IMR-90 (cell line): ENCODE measurements around the gene DYSF. TPM values are rescaled to one million over a fixed set of nuclear protein-coding genes. Genes with fewer than 3 reads are reported as not detected.

Source experiments
- ATAC-seq: fragments of 200-7000 bp; cut with Tn5 transposase; 2 replicates; pipeline ENCODE4 v1.9.1; 2020; ENCODE audit warnings: low read depth, mild to moderate bottlenecking, moderate library complexity
- BruUV-seq: library from RNA; stranded (reverse); fragments of 400-500 nt; replicated peaks from 2 replicates; lab custom pipeline; 2021; lab: Mats Ljungman, UMichigan
- CTCF ChIA-PET: fragments of 300-600 bp; formaldehyde crosslinking; extraction: SDS; loops from one replicate; lab custom pipeline; 2021; ENCODE audit warnings: antibody characterized with exemption; lab: Yijun Ruan, JAX
- POLR2A ChIA-PET: fragments of 300-600 bp; sonication (Branson Sonifier 250); formaldehyde crosslinking; loops from one replicate; lab custom pipeline; 2022; ENCODE audit warnings: antibody characterized with exemption; ENCODE audit not compliant: unreplicated experiment; lab: Charles Lee
- DNase-seq: peaks from one replicate; pipeline ENCODE4 v3.0.0; 2013
- H2AFZ ChIP-seq: replicated peaks from 2 replicates; pipeline ENCODE3; 2013; ENCODE audit warnings: low read length, mild to moderate bottlenecking; ENCODE audit not compliant: poor library complexity
- H2AK5ac ChIP-seq: 2 replicates; pipeline ENCODE4 v1.6.1; 2013; ENCODE audit warnings: low read depth, low read length, inconsistent platforms
- H2AK9ac ChIP-seq: replicated peaks from 2 replicates; pipeline ENCODE3; 2013; ENCODE audit warnings: mild to moderate bottlenecking, low read depth, low read length, moderate library complexity; ENCODE audit not compliant: poor library complexity
- H2BK120ac ChIP-seq: 2 replicates; pipeline ENCODE4 v1.6.1; 2013; ENCODE audit warnings: low read depth, low read length, inconsistent platforms
- H2BK15ac ChIP-seq: 3 replicates; pipeline ENCODE4 v1.6.1; 2013; ENCODE audit warnings: low read depth, low read length, inconsistent platforms
- H2BK20ac ChIP-seq: 2 replicates; pipeline ENCODE4 v1.6.1; 2013; ENCODE audit warnings: low read depth, mild to moderate bottlenecking, inconsistent platforms, low read length, moderate library complexity
- H2BK5ac ChIP-seq: 2 replicates; pipeline ENCODE4 v1.6.1; 2013; ENCODE audit warnings: mild to moderate bottlenecking, low read depth, low read length, inconsistent platforms; ENCODE audit not compliant: poor library complexity, severe bottlenecking
- H3K14ac ChIP-seq: replicated peaks from 2 replicates; pipeline ENCODE4 v1.6.1; 2013; ENCODE audit warnings: low read depth, low read length, inconsistent platforms
- H3K18ac ChIP-seq: 2 replicates; pipeline ENCODE4 v1.6.1; 2013; ENCODE audit warnings: low read depth, low read length, control low read depth
- H3K23ac ChIP-seq: 2 replicates; pipeline ENCODE4 v1.6.1; 2013; ENCODE audit warnings: low read depth, low read length, inconsistent platforms
- H3K27ac ChIP-seq: 2 replicates; pipeline ENCODE4 v1.5.1; 2013; ENCODE audit warnings: mild to moderate bottlenecking, control low read depth, low read length; ENCODE audit not compliant: insufficient read depth
- H3K27me3 ChIP-seq: 2 replicates; pipeline ENCODE4 v1.6.1; 2013; ENCODE audit warnings: low read length; ENCODE audit not compliant: control insufficient read depth, insufficient read depth
- H3K36me3 ChIP-seq: 2 replicates; pipeline ENCODE4 v1.6.1; 2013; ENCODE audit warnings: low read length, mixed read lengths; ENCODE audit not compliant: control insufficient read depth, insufficient read depth
- H3K4ac ChIP-seq: 2 replicates; pipeline ENCODE4 v1.6.1; 2013; ENCODE audit warnings: low read depth, low read length, inconsistent platforms
- H3K4me1 ChIP-seq: 2 replicates; pipeline ENCODE4 v1.6.1; 2013; ENCODE audit warnings: low read length, mixed read lengths; ENCODE audit not compliant: control insufficient read depth, insufficient read depth
- H3K4me2 ChIP-seq: 2 replicates; pipeline ENCODE4 v1.6.1; 2013; ENCODE audit warnings: low read depth, mild to moderate bottlenecking, control low read depth, low read length, moderate library complexity
- H3K4me3 ChIP-seq: 2 replicates; pipeline ENCODE4 v1.5.1; 2013; ENCODE audit warnings: low read depth, mild to moderate bottlenecking, control low read depth, low read length, moderate library complexity; ENCODE audit not compliant: insufficient read depth
- H3K56ac ChIP-seq: 2 replicates; pipeline ENCODE4 v1.6.1; 2013; ENCODE audit warnings: low read length, inconsistent platforms; ENCODE audit not compliant: insufficient read depth; ENCODE audit errors: extremely low read depth
- H3K79me1 ChIP-seq, 2 experiments: 2 replicates each; pipeline ENCODE4 v1.6.1; 2013; ENCODE audit warnings: low read length in 2 of 2, inconsistent platforms in 1 of 2, low read depth in 1 of 2
- H3K9ac ChIP-seq: 2 replicates; pipeline ENCODE4 v1.6.1; 2013; ENCODE audit warnings: low read depth, low read length, control low read depth
- H3K9me1 ChIP-seq: 2 replicates; pipeline ENCODE4 v1.6.1; 2013; ENCODE audit warnings: low read length, inconsistent platforms; ENCODE audit not compliant: insufficient read depth
- H3K9me3 ChIP-seq: 2 replicates; pipeline ENCODE4 v1.6.1; 2013; ENCODE audit warnings: low read length; ENCODE audit not compliant: control insufficient read depth, insufficient read depth
- H4K20me1 ChIP-seq: 2 replicates; pipeline ENCODE4 v1.6.1; 2013; ENCODE audit warnings: low read length, inconsistent platforms; ENCODE audit not compliant: insufficient read depth
- H4K5ac ChIP-seq: 2 replicates; pipeline ENCODE4 v1.6.1; 2013; ENCODE audit warnings: mild to moderate bottlenecking, low read depth, low read length, control low read depth
- H4K8ac ChIP-seq, 2 experiments: 2 replicates each; pipeline ENCODE4 v1.6.1; 2013; ENCODE audit warnings: low read depth in 2 of 2, low read length in 2 of 2, control low read depth in 1 of 2, inconsistent platforms in 1 of 2
- H4K91ac ChIP-seq: 2 replicates; pipeline ENCODE4 v1.6.1; 2013; ENCODE audit warnings: low read depth, low read length, inconsistent platforms; ENCODE audit not compliant: insufficient read depth
- BHLHE40 ChIP-seq: fragments of 150-350 bp; IDR thresholded peaks from 2 replicates; pipeline ENCODE4 v1.6.1; 2016; ENCODE audit warnings: mild to moderate bottlenecking, low read depth, low read length
- CEBPB ChIP-seq: IDR thresholded peaks from 2 replicates; pipeline ENCODE4 v1.6.1; 2012; ENCODE audit warnings: low read depth, low read length, improper control_type of control experiment
- CHD1 ChIP-seq: IDR thresholded peaks from 2 replicates; pipeline ENCODE4 v1.6.1; 2012; ENCODE audit warnings: low read depth, low read length, improper control_type of control experiment
- FOS ChIP-seq: fragments of 150-350 bp; IDR thresholded peaks from 2 replicates; pipeline ENCODE4 v1.6.1; 2016; ENCODE audit warnings: low read depth, low read length
- MAFK ChIP-seq: IDR thresholded peaks from 2 replicates; pipeline ENCODE4 v1.6.1; 2012; ENCODE audit warnings: low read depth, low read length, improper control_type of control experiment
- MAZ ChIP-seq: IDR thresholded peaks from 2 replicates; pipeline ENCODE4 v1.6.1; 2012; ENCODE audit warnings: low read depth, mild to moderate bottlenecking, low read length, improper control_type of control experiment, moderate library complexity, borderline replicate concordance
- MXI1 ChIP-seq: IDR thresholded peaks from 2 replicates; pipeline ENCODE4 v1.6.1; 2012; ENCODE audit warnings: low read depth, mild to moderate bottlenecking, low read length, moderate library complexity, borderline replicate concordance
- NFE2L2 ChIP-seq: fragments of 150-350 bp; IDR thresholded peaks from 2 replicates; pipeline ENCODE4 v1.6.1; 2016; ENCODE audit warnings: low read depth, mild to moderate bottlenecking, low read length
- POLR2A ChIP-seq: IDR thresholded peaks from 2 replicates; pipeline ENCODE4 v1.6.1; 2012; ENCODE audit warnings: mild to moderate bottlenecking, low read depth, low read length
- RAD21 ChIP-seq: IDR thresholded peaks from 2 replicates; pipeline ENCODE4 v1.6.1; 2012; ENCODE audit warnings: low read length, improper control_type of control experiment
- RCOR1 ChIP-seq: IDR thresholded peaks from 2 replicates; pipeline ENCODE4 v1.6.1; 2012; ENCODE audit warnings: mild to moderate bottlenecking, low read length, improper control_type of control experiment; ENCODE audit not compliant: insufficient replicate concordance
- RFX5 ChIP-seq: IDR thresholded peaks from 2 replicates; pipeline ENCODE4 v1.8.0; 2012; ENCODE audit warnings: low read depth, mild to moderate bottlenecking, low read length, moderate library complexity
- SMC3 ChIP-seq: fragments of 150-350 bp; IDR thresholded peaks from 2 replicates; pipeline ENCODE4 v1.6.1; 2016; ENCODE audit warnings: low read depth, mild to moderate bottlenecking, antibody characterized with exemption, low read length, moderate library complexity
- WGBS, 2 experiments: methylation state at CpG; one replicate each; pipeline versions ENCODE4 v1.1.5 to v1.1.7; 2013; ENCODE audit warnings: missing lambda C conversion rate in 2 of 2; ENCODE audit not compliant: insufficient read length in 1 of 2; ENCODE audit errors: extremely low coverage in 2 of 2; 5-methylcytosine and 5-hydroxymethylcytosine counted together
- dilution Hi-C: fragments of 300-500 bp; cut with HindIII; formaldehyde crosslinking; loops from one replicate; pipeline ENCODE4 v1.14.3; 2018; ENCODE audit warnings: low sequenced_read_pairs; ENCODE audit not compliant: unreplicated experiment
- in situ Hi-C: fragments of 300-500 bp; cut with MboI; formaldehyde crosslinking; loops from 3 replicates; pipeline ENCODE4 v1.14.3; 2019; ENCODE audit warnings: low sequenced_read_pairs, inconsistent platforms, mixed read lengths
- intact Hi-C: fragments of 100-400 bp; cut with micrococcal nuclease; formaldehyde crosslinking; loops from 2 replicates; pipeline ENCODE4 v1.10.0; 2022
- polyA plus RNA-seq, 3 experiments: library from polyadenylated mRNA; depleted of rRNA; stranded (reverse); fragments of >200 nt; gene quantifications; 2 replicates each; pipeline ENCODE4 v1.2.3, GENCODE V29; 2012; ENCODE audit warnings: low replicate concordance in 1 of 3
- total RNA-seq: library from RNA; depleted of rRNA; stranded (reverse); fragments of >200 nt; gene quantifications from 2 replicates; pipeline ENCODE4 v1.2.3, GENCODE V29; 2012
- TF ChIP-seq, protein P1 (sequence below): fragments of 150-350 bp; IDR thresholded peaks from 2 replicates; pipeline ENCODE4 v1.6.1; 2017; ENCODE audit warnings: mild to moderate bottlenecking, antibody characterized with exemption, low read length, low read depth
- TF ChIP-seq, protein P2 (sequence below): conservative IDR thresholded peaks from 2 replicates; pipeline ENCODE4 v1.5.1; 2012; ENCODE audit warnings: mild to moderate bottlenecking, low read depth, low read length, improper control_type of control experiment
- TF ChIP-seq, protein P3 (sequence below): fragments of 150-350 bp; IDR thresholded peaks from 2 replicates; pipeline ENCODE4 v1.6.1; 2016; ENCODE audit warnings: low read depth, mild to moderate bottlenecking, low read length, moderate library complexity, borderline replicate concordance

Gene DYSF
- total and polyA plus RNA-seq, 2 of the 4 experiments (the other 2 are of a cell fraction): 0.09 to 0.18 TPM

DNA sequence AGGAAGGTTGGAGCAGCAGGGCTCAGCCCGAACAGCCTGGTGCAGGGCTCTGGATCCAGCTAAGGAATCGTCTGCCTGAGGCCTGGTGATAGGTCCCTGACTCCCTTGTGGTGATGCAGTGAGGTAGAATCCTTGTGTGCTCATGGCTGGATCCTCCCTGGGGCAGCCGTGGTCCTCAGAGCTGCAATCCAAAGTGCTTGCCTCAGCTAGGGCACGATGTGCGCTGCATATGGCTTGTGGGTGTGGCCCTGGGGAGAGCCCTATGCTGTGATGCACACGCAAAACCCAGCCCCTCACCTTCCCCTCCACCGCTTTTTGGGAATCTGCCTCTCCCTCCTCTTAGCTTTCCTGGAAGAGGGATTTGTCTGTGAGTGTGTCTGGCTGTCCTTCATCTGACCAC is 142.2 kb downstream of the DYSF start:
- in situ Hi-C loops (no loop called here), dilution Hi-C loops (no loop called here), intact Hi-C loops (no loop called here)
- no peak overlapping the region for H3K14ac ChIP-seq
- H2AK5ac ChIP-seq: no peak overlapping the region
- H2BK20ac ChIP-seq: no peak overlapping the region
- WGBS, 2 experiments: no CpG with 5 or more reads among the region's 7 CpGs
- H3K9me3 ChIP-seq: no peaks in the 10 kb centered on the region
- no peak for TF ChIP-seq RFX5
- TF ChIP-seq SMC3: no peak
- no peak for TF ChIP-seq BHLHE40
- TF ChIP-seq CEBPB: no peak
- TF ChIP-seq, protein P1, sequence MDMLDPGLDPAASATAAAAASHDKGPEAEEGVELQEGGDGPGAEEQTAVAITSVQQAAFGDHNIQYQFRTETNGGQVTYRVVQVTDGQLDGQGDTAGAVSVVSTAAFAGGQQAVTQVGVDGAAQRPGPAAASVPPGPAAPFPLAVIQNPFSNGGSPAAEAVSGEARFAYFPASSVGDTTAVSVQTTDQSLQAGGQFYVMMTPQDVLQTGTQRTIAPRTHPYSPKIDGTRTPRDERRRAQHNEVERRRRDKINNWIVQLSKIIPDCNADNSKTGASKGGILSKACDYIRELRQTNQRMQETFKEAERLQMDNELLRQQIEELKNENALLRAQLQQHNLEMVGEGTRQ: no peak
- TF ChIP-seq, protein P2, sequence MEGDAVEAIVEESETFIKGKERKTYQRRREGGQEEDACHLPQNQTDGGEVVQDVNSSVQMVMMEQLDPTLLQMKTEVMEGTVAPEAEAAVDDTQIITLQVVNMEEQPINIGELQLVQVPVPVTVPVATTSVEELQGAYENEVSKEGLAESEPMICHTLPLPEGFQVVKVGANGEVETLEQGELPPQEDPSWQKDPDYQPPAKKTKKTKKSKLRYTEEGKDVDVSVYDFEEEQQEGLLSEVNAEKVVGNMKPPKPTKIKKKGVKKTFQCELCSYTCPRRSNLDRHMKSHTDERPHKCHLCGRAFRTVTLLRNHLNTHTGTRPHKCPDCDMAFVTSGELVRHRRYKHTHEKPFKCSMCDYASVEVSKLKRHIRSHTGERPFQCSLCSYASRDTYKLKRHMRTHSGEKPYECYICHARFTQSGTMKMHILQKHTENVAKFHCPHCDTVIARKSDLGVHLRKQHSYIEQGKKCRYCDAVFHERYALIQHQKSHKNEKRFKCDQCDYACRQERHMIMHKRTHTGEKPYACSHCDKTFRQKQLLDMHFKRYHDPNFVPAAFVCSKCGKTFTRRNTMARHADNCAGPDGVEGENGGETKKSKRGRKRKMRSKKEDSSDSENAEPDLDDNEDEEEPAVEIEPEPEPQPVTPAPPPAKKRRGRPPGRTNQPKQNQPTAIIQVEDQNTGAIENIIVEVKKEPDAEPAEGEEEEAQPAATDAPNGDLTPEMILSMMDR: no peak
- TF ChIP-seq MXI1: no peak
- TF ChIP-seq CHD1: no peak
- no peak for TF ChIP-seq RAD21
- TF ChIP-seq, protein P3, sequence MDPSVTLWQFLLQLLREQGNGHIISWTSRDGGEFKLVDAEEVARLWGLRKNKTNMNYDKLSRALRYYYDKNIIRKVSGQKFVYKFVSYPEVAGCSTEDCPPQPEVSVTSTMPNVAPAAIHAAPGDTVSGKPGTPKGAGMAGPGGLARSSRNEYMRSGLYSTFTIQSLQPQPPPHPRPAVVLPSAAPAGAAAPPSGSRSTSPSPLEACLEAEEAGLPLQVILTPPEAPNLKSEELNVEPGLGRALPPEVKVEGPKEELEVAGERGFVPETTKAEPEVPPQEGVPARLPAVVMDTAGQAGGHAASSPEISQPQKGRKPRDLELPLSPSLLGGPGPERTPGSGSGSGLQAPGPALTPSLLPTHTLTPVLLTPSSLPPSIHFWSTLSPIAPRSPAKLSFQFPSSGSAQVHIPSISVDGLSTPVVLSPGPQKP: no peak
- TF ChIP-seq MAFK: no peak
- no peak for TF ChIP-seq FOS
- TF ChIP-seq NFE2L2: no peak
- no peak for TF ChIP-seq MAZ
- no peak for TF ChIP-seq POLR2A
- TF ChIP-seq RCOR1: no peak
- no peak overlapping the region for H3K27ac ChIP-seq
- no peak overlapping the region for H3K18ac ChIP-seq
- no peak for ATAC-seq
- H3K4me1 ChIP-seq: no peaks in the 10 kb centered on the region
- H3K4me3 ChIP-seq: no peak overlapping the region
- no peak overlapping the region for H4K5ac ChIP-seq
- H3K36me3 ChIP-seq: no peaks in the 10 kb centered on the region
- no peak overlapping the region for H2BK5ac ChIP-seq
- H3K4me2 ChIP-seq: no peak overlapping the region
- H2AK9ac ChIP-seq: no peak overlapping the region
- H3K4ac ChIP-seq: no peak overlapping the region
- no peak for DNase-seq
- no peak overlapping the region for H3K23ac ChIP-seq
- no peaks in the 10 kb centered on the region for H3K9me1 ChIP-seq
- no peak overlapping the region for H4K91ac ChIP-seq
- BruUV-seq: no TSS peak
- H3K56ac ChIP-seq: no peak overlapping the region
- no peak overlapping the region for H4K8ac ChIP-seq
- no peak overlapping the region for H2AFZ ChIP-seq
- no peak overlapping the region for H2BK15ac ChIP-seq
- H2BK120ac ChIP-seq: no peak overlapping the region
- no peak overlapping the region for H3K9ac ChIP-seq
- ChIA-PET CTCF (interaction anchor here (0.6 kb wide), 1 partner anchor 39 kb away, joined by 3 read pairs; no protein-coding TSS in a partner anchor), POLR2A (no interaction called here)
- no peaks in the 10 kb centered on the region for H3K79me1 ChIP-seq
- H4K20me1 ChIP-seq: no peaks in the 10 kb centered on the region
- H3K27me3 ChIP-seq: peaks cover 36% of the 10 kb centered on the region
